Prostate gland (tissue), 2 donors: Measurements from ENCODE around the gene TMEM114. TPM values are rescaled to one million over a fixed set of nuclear protein-coding genes. Genes with fewer than 3 reads are reported as not detected.

Experiments
- DNase-seq: peaks from one replicate; pipeline ENCODE4 v3.0.0-alpha.2; 2019; ENCODE audit warnings: low spot score
- H3K27ac ChIP-seq, 2 donors: fragments of 200-600 bp; sonication (generic); 2 replicates each; pipeline ENCODE4 v1.5.1; 2017 to 2019
- H3K27me3 ChIP-seq: fragments of 200-600 bp; sonication (generic); replicated peaks from 2 replicates; pipeline ENCODE4 v1.5.1; 2019; ENCODE audit not compliant: insufficient read depth
- H3K36me3 ChIP-seq, 2 donors: fragments of 200-600 bp; sonication (generic); 1 replicate in 1 of 2; 2 replicates in 1 of 2; pipeline versions ENCODE4 v1.5.1 to v1.8.1; 2017 to 2019
- H3K4me1 ChIP-seq: fragments of 200-600 bp; sonication (generic); replicated peaks from 2 replicates; pipeline ENCODE4 v1.5.1; 2019
- H3K4me3 ChIP-seq, 2 donors: fragments of 200-600 bp; sonication (generic); 2 replicates each; pipeline ENCODE4 v1.5.1; 2017 to 2019
- H3K9me3 ChIP-seq: fragments of 200-600 bp; sonication (generic); 2 replicates; pipeline ENCODE4 v1.5.1; 2017
- POLR2A ChIP-seq: fragments of 450-650 bp; IDR thresholded peaks from one replicate; pipeline ENCODE4 v1.6.1; 2016; ENCODE audit warnings: antibody characterized with exemption, mild to moderate bottlenecking
- POLR2AphosphoS5 ChIP-seq: sonication (generic); formaldehyde crosslinking; IDR thresholded peaks from one replicate; pipeline ENCODE4 v1.6.1; 2017; ENCODE audit warnings: antibody characterized with exemption
- WGBS: methylation state at CpG from one replicate; pipeline ENCODE4 v1.1.5; 2018; 5-methylcytosine and 5-hydroxymethylcytosine counted together
- intact Hi-C: fragments of 100-400 bp; cut with DNase I; formaldehyde crosslinking; loops from one replicate; pipeline ENCODE4 v1.14.2; 2022
- total RNA-seq, 2 donors: library from RNA; depleted of rRNA; stranded (reverse); fragments of >200 nt; gene quantifications; one replicate each; pipeline ENCODE4 v1.1.0, GENCODE V29; 2016
- TF ChIP-seq, protein P1 (sequence below), 4 experiments: fragments of 200-600 bp in 2 of 4; fragments of 450-650 bp in 2 of 4; sonication (generic) in 2 of 4; IDR thresholded peaks; 1 replicate in 3 of 4; 2 replicates in 1 of 4; pipeline ENCODE4 v1.5.1; 2016 to 2019; ENCODE audit warnings: antibody characterized with exemption in 4 of 4, mild to moderate bottlenecking in 2 of 4, moderate library complexity in 2 of 4

The TMEM114 gene
- total RNA-seq, 2 donors from 2014 or later, result not detected

DNA sequence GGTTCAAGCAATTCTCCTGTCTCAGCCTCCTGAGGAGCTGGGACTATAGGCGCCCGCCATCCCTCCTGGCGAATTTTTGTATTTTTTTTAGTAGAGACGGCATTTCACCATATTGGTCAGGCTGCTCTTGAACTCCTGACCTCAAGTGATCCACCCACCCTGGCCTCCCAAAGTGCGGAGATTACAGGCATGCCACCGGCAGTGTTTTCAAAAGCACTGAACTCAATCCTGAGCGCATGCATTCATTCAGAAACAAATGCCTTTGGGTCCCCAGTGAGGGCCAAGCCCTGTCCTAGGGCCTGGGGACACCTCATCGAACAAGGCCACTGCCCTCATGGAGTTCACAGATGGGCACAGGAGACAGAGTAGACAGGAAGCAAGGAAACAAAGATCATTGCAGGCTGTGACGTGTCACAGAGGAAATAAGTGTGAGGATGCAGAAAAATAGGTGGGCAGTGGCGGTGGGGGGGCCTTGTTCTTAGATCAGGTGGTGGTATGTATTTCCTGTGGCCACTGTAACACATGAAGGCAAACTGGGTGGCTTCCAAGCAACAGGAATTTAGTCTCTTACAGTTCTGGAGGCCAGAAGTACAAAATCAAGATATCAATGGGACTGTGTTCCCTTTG lies 12.5 kb downstream of the TMEM114 start:
- no peaks in the 10 kb centered on the region for H3K27me3 ChIP-seq
- no peak overlapping the region for H3K4me3 ChIP-seq
- no peaks in the 10 kb centered on the region for H3K36me3 ChIP-seq
- no peaks in the 10 kb centered on the region for H3K9me3 ChIP-seq
- 70% methylated on average over 10 of the region's 10 CpGs for WGBS
- H3K4me1 ChIP-seq, result no peaks in the 10 kb centered on the region
- TF ChIP-seq, protein P1, sequence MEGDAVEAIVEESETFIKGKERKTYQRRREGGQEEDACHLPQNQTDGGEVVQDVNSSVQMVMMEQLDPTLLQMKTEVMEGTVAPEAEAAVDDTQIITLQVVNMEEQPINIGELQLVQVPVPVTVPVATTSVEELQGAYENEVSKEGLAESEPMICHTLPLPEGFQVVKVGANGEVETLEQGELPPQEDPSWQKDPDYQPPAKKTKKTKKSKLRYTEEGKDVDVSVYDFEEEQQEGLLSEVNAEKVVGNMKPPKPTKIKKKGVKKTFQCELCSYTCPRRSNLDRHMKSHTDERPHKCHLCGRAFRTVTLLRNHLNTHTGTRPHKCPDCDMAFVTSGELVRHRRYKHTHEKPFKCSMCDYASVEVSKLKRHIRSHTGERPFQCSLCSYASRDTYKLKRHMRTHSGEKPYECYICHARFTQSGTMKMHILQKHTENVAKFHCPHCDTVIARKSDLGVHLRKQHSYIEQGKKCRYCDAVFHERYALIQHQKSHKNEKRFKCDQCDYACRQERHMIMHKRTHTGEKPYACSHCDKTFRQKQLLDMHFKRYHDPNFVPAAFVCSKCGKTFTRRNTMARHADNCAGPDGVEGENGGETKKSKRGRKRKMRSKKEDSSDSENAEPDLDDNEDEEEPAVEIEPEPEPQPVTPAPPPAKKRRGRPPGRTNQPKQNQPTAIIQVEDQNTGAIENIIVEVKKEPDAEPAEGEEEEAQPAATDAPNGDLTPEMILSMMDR (IDR thresholded peaks at IDR 0.05), result no peak
- TF ChIP-seq POLR2A, result no peak
- intact Hi-C loops, result loop anchor here (10.0 kb wide), 1 partner anchor 47 kb away; the partner anchor contains the start of gene METTL22
- no peak for DNase-seq
- no peak overlapping the region for H3K27ac ChIP-seq

DNA sequence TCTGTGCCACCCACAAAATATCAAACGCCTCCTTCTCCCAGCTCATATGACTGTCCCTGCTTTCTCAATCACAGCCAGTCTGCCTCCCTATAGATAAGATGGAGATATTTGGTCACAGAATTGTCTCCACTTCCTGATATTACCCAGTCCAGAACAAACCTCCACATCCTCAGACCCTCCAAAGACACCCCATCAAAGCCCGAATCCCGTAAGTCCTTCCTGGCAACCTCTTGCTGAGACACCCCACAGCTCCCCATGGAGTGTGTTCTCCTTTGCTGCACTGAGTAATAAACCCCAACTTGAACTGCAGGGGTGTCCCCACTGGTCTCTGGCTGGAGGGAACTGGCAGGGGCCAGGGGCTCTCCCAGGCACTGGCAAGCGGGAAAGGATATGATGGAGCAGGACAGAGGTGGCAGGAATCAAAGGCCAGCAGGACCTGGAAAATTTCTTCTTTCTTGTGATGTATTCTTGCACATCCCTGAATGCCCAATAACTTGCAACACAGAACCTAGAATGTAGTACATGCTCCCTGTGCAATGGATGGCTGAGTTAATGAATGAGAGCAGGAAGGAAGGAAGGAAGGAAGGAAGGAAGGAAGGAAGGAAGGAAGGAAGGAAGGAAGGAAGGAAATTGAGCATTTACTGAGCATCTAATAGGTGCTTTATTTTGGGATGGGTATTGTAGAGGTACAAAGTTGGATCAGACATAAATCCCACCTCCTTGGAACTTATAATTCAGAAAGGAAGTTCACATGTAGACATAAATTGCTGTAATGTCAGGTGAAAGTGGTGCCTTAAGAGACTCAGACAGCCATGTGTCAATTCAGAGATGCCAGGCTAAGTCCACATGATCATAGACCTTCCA lies 13.9 kb downstream of the TMEM114 start:
- WGBS, result 93% methylated on average over 4 of the region's 4 CpGs
- Histone ChIP-seq H3K4me1 (no peaks in the 10 kb centered on the region), H3K27me3 (no peaks in the 10 kb centered on the region), H3K36me3 (no peaks in the 10 kb centered on the region), H3K9me3 (no peaks in the 10 kb centered on the region), H3K4me3 (no peak overlapping the region), H3K27ac (no peak overlapping the region)
- no peak for DNase-seq
- TF ChIP-seq, protein P1 (IDR thresholded peaks at IDR 0.05), result no peak
- TF ChIP-seq POLR2AphosphoS5 (no peak), POLR2A (no peak)
- intact Hi-C loops, result loop anchor here (10.0 kb wide), 1 partner anchor 48 kb away; the partner anchor contains the start of gene METTL22

- H3K27me3 ChIP-seq, result no peaks in the 10 kb centered on the region
- WGBS, result 56% methylated on average over 2 of the region's 2 CpGs
- DNase-seq, result no peak
- no peaks in the 10 kb centered on the region for H3K36me3 ChIP-seq
- TF ChIP-seq, protein P1 (IDR thresholded peaks at IDR 0.05), result no peak
- no peak for TF ChIP-seq POLR2AphosphoS5
- TF ChIP-seq POLR2A, result no peak
- intact Hi-C loops, result loop anchor here (10.0 kb wide), 1 partner anchor 49 kb away; the partner anchor contains the start of gene METTL22
- H3K27ac ChIP-seq, result no peak overlapping the region
- H3K9me3 ChIP-seq, result no peaks in the 10 kb centered on the region
- no peak overlapping the region for H3K4me3 ChIP-seq
- H3K4me1 ChIP-seq, result no peaks in the 10 kb centered on the region
These were observed 14.9 kb downstream of the TMEM114 start for GRCh38 chr16:8575399-8575798.

DNA sequence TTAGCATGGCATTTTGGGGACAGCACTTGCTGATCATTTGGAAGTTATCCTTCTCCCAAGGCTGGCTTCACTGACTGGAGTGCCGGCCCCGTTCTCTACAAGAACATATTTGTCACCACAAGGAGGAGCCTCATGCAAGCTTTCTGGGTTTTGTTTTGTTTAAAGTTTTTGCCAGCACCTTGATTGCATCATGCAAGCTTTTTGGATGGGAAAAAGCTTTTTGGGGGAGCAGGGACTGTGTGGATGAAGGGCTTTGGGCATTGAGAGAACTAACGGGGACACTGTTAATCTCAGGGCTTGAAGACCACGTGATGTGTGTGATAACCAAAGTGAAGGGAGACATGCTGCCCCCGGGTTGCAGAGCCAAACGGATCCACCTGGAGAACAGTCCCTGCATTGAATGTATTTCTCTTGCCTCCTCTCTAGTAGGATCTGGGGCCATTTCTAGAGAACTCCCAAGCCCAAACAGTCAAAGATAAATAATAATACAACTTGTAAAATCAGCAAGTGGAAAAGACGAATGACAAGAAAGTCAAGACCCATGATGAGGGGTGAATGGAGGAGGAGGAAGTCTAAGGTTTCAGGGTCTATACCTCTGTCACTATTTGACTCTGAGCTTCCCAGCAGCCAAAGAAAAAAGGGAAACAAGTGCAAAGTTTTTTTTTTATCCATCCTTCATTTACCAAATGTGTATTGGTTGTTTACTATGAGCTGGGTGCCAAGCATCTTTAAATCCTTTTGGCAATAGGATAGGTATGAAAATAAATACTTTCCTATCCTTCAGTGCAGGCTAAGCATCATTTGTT lies 17.2 kb downstream of the TMEM114 start:
- intact Hi-C loops, result loop anchor here (10.0 kb wide), 1 partner anchor 52 kb away; the partner anchor contains the start of gene METTL22
- Histone ChIP-seq H3K9me3 (no peaks in the 10 kb centered on the region), H3K4me1 (no peaks in the 10 kb centered on the region), H3K27me3 (no peaks in the 10 kb centered on the region), H3K27ac (no peak overlapping the region), H3K36me3 (no peaks in the 10 kb centered on the region), H3K4me3 (no peak overlapping the region)
- no peak for DNase-seq
- TF ChIP-seq POLR2A, result no peak
- TF ChIP-seq, protein P1 (IDR thresholded peaks at IDR 0.05), result peak in 3 of 4 experiments; percentile 7 to 34 (median 23)
- 32% methylated on average over 7 of the region's 7 CpGs for WGBS
